Measurements from ENCODE around the gene CASP4.

DNA sequence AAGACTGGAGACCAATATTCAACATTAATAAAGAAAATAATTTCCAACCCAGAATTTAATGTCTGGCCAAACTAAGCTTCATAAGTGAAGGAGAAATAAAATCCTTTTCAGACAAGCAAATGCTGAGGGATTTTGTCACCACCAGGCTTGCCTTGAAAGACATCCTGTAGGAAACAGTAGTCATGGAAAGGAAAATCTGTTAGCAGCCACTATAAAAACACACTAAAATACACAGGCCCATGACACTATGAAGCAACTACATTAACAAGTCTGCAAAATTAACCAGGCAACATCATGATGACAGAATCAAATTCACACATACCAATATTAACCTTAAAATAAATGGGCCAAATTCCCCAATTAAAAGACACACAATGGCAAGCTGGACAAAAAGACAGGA is 2.4 kb upstream of the CASP4 start:
- TF ChIP-seq POLR2AphosphoS5 (IDR thresholded peaks at IDR 0.05; ENCODE audit: low read depth, low read length), result no peak
- no peak for TF ChIP-seq POLR2A (IDR thresholded peaks at IDR 0.05; ENCODE audit: low read depth, low read length)

Measured in GM12892 (cell line).